Activated naive CD8-positive, alpha-beta T cell treated with anti-CD3 and anti-CD28 coated beads, Interleukin-2, amount 50 U/mL, for 24 hours (primary cell): ENCODE data around the gene CA14.
"Not testable (repeated sequence)": the region's sequence is repeated elsewhere in the genome, so short reads cannot be mapped to it uniquely, and the experiment has no call there.

ENCODE experiments used
- ATAC-seq: fragments of 150-1000 bp; cut with Tn5 transposase; one replicate; pipeline ENCODE4 v1.10.0; 2021
- DNase-seq: peaks from one replicate; pipeline ENCODE4 v3.0.0; 2021
- H3K27ac Mint-ChIP-seq: one replicate; pipeline ENCODE4 v1.8.0; 2021; ENCODE audit warnings: mild to moderate bottlenecking, mixed read lengths
- H3K27me3 Mint-ChIP-seq: one replicate; pipeline ENCODE4 v1.8.0; 2021; ENCODE audit warnings: mixed read lengths
- H3K36me3 Mint-ChIP-seq: one replicate; pipeline ENCODE4 v1.8.0; 2021; ENCODE audit warnings: low read depth, mixed read lengths
- H3K4me1 Mint-ChIP-seq: one replicate; pipeline ENCODE4 v1.8.0; 2021; ENCODE audit warnings: mixed read lengths
- H3K4me3 Mint-ChIP-seq: one replicate; pipeline ENCODE4 v1.8.0; 2021; ENCODE audit warnings: mild to moderate bottlenecking, moderate library complexity, mixed read lengths
- H3K9me3 Mint-ChIP-seq: one replicate; pipeline ENCODE4 v1.8.0; 2021; ENCODE audit warnings: mixed read lengths

Gene CA14

DNA sequence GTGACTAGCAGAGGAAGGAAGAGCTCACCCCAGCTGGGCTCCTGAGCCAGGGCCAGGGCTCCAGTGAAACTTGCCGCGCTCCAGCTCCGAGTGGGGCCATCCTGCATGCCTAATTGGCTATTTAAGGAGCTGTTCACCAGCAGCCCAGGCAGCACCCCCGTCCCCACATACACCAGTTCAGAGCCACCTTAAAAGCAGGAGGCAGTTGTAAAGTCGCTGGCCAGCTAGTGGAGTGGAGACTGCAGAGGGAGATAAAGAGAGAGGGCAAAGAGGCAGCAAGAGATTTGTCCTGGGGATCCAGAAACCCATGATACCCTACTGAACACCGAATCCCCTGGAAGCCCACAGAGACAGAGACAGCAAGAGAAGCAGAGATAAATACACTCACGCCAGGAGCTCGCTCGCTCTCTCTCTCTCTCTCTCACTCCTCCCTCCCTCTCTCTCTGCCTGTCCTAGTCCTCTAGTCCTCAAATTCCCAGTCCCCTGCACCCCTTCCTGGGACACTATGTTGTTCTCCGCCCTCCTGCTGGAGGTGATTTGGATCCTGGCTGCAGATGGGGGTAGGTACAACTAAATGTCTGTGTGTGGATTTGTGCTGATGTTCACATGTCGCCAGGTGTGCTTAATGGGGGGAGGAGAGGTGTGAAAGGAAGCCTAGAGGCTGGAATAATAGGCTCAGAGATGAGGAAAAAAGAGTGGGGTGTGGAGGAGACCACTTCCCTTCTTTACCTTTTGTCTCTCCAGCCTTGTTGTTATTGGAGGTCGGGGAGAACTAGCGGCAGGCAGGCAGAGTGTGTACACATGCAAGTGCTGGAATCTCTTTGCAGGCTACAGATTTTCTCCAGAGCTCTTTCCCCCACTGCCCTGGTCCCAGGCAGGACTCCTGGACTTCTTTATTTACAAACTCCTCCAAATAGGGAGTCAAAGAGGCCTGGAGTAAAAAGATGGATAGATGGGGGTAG, at the start of gene CA14:
TSS of gene CA14 (plus strand) at position 151 of the 962 bp plus-strand sequence. CDS start at position 506, 355 bp downstream.
- no peak within 1 kb of the TSS for H3K27ac Mint-ChIP-seq
- H3K4me3 Mint-ChIP-seq: no peak within 1 kb of the TSS
- H3K36me3 Mint-ChIP-seq: no peaks in the 10 kb centered on the region
- peaks cover 34% of the 10 kb centered on the region for H3K27me3 Mint-ChIP-seq
- H3K4me1 Mint-ChIP-seq: peaks cover 17% of the 10 kb centered on the region
- no peaks in the 10 kb centered on the region for H3K9me3 Mint-ChIP-seq
- no peak for ATAC-seq
- no peak for DNase-seq

DNA sequence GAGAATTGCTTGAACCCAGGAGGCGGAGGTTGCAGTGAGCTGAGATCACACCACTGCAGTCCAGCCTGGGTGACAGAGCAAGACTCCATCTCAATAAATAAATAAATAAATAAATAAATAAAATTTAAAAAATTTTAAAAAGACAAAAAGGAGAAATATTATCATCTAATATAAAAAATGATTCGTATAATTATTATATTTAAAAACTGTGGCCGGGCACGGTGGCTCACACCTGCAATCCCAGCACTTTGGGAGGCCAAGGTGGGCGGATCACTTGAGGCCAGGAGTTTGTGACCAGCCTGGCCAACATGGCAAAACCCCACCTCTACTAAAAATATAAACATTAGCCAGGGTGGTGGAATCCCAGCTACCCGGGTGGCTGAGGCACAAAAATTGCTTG, 49.1 kb upstream of the CA14 start:
- not testable (repeated sequence) for H3K4me3 Mint-ChIP-seq, H3K9me3 Mint-ChIP-seq, H3K27ac Mint-ChIP-seq, ATAC-seq, H3K27me3 Mint-ChIP-seq, H3K4me1 Mint-ChIP-seq, H3K36me3 Mint-ChIP-seq, DNase-seq

DNA sequence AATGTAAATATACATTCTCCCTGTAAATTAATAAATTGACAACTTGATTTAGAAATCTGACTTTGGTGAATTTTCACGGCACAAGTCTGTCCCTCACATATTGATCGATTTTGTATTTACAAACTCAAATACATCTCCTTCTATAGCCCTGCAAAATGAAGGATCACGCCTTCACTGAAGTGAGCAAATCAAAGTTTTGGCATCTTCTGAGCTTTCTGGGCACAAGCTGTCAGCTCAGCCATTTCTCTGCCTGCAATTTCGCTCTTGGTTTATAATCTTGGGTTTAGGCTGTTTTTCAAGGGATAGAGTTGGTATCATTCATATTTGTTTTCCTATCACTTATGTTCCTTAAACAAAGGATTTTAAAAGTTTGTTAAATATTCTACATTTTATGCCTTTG, 47.5 kb upstream of the CA14 start:
- Mint-ChIP-seq H3K27ac (no peak overlapping the region), H3K4me3 (no peak overlapping the region), H3K4me1 (peaks cover 20% of the 10 kb centered on the region), H3K27me3 (no peaks in the 10 kb centered on the region), H3K36me3 (no peaks in the 10 kb centered on the region), H3K9me3 (no peaks in the 10 kb centered on the region)
- ATAC-seq: no peak
- no peak for DNase-seq

DNA sequence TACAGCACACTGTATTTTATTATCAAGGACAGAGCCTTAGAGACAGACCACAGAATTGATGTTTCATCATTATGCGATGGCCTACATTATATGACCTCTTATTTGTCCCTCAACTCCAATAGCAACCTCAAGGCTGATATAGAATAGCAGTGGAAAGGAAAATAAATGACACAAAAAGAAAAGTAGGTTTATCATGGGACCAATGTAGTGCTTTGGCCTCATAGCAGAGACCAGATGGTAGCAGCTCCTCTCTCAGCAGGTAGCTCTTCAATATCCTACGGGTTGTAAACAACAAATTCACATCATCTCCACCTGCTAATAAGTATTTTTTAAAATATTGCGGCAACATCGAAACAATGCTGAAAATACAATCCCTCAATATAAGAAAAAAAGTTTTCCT, 46.9 kb upstream of the CA14 start:
- H3K4me3 Mint-ChIP-seq: no peak overlapping the region
- no peaks in the 10 kb centered on the region for H3K36me3 Mint-ChIP-seq
- DNase-seq (no peak), ATAC-seq (no peak)
- H3K4me1 Mint-ChIP-seq: peaks cover 20% of the 10 kb centered on the region
- no peaks in the 10 kb centered on the region for H3K27me3 Mint-ChIP-seq
- H3K9me3 Mint-ChIP-seq: no peaks in the 10 kb centered on the region
- H3K27ac Mint-ChIP-seq: no peak overlapping the region

DNA sequence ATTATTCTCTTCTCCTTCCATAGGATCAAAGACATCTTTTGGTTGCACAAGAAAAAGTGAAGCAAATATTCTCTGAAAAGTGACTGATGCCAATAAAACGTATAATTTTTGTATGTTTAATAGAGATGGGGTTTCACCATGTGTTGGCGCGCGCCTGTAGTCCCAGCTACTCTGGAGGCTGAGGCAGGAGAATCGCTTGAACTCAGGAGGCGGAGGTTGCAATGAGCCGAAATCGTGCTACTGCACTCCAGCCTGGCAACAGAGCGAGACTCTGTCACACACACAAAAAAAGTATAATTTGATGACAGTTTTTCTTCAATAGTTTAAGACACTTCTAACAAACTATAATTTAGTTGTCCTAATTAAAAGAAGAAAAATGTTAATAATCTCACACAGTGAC, 45.5 kb upstream of the CA14 start:
- Mint-ChIP-seq H3K27ac (no peak overlapping the region), H3K4me1 (peaks cover 20% of the 10 kb centered on the region), H3K4me3 (no peak overlapping the region), H3K36me3 (no peaks in the 10 kb centered on the region), H3K27me3 (no peaks in the 10 kb centered on the region), H3K9me3 (no peaks in the 10 kb centered on the region)
- DNase-seq (no peak), ATAC-seq (no peak)

DNA sequence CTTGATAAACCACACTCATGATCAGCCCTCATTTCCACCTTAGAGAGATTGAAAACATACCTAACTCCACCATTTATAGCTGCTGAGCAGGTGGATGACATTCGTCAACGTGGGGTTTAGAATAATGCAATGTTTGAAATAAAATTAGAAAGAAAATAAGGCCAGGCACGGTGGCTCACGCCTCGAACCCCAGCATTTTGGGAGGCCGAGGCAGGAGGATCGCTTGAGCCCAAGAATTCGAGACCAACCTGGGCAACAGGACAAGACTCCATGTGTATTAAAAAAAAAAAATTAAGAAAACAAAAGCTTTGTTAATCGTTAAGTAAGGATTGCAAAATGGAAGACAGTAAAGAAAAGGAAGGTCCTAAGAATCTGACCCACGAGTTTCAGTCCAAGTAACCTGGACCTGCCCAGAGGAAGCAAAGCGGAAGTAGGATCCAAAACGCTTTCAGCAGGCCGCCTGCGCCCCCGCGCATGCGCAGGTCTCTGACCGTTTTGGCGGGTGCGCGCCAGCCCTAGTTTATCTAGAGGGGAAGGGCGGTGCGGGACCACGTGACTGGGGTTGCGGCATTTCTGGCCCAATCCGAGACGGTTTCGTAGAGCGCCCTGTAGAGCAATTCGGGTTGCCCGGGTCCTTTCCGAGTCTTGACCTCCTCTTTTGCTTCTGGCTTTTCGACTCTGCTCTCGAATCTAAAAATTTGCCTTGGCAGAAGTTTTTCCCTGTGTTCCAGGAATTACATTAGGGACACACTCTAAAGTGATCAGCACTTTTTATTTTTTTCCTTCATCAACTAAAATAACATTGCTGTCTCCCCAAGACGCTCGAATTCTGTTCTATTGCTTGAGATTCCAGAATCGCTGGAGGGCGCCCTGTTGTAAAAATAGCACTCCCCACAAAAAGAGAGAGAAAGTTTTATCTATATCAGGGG, 44.1 kb upstream of the CA14 start:
- Mint-ChIP-seq H3K4me3 (peak overlapping the region; percentile 80), H3K27me3 (no peaks in the 10 kb centered on the region), H3K9me3 (no peaks in the 10 kb centered on the region), H3K36me3 (peaks cover 3% of the 10 kb centered on the region), H3K27ac (peak overlapping the region; percentile 89), H3K4me1 (peaks cover 20% of the 10 kb centered on the region)
- ATAC-seq (peak; percentile 99), DNase-seq (peak; percentile 92)

DNA sequence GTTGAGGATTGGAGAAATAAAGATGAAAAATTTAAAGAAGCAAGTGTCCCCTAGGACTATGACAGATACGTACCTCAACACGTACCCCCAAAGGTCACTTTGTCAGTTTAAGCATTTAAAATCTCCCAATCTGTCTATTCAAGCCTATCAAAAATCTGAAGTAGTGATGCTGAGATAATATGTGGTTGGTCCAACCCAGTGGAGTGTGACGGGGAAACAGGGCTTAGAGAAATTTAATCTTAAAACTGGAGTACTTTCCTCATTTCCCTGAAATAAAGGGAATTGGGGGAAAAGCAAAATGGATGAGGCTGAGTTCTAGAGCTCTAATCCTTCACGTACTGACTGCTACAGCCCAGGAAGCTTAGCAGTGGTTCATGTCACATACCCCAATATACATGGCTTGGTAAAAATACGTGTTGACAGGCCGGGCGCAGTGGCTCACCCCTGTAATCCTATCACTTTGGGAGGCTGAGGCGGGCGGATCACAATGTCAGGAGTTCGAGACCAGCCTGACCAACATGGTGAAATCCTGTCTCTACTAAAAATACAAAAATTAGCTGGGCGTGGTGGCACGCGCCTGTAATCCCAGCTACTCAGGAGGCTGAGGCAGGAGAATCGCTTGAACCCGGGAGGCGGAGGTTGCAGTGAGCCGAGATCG, 43.3 kb upstream of the CA14 start:
- peak overlapping the region; percentile 80 for H3K4me3 Mint-ChIP-seq
- not testable (repeated sequence) for H3K9me3 Mint-ChIP-seq, H3K36me3 Mint-ChIP-seq, DNase-seq, ATAC-seq, H3K27me3 Mint-ChIP-seq
- peaks cover 20% of the 10 kb centered on the region for H3K4me1 Mint-ChIP-seq
- peak overlapping the region; percentile 89 for H3K27ac Mint-ChIP-seq

DNA sequence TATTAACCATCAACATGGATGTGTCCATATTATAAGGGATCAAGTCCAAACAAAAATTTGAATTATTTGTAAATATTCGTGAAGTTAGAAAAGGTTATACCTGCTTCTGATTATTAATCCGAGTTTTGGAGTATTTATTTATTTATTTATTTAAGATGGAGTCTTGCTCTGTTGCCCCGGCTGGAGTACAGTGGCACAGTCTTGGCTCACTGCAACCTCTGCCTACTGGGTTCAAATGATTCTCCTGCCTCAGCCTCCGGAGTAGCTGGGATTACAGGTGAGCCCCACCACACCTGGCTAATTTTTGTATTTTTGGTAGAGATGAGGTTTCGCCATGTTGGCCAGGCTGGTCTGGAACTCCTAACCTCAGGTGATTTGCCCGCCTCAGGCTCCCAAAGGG, 41.7 kb upstream of the CA14 start:
- not testable (repeated sequence) for H3K4me3 Mint-ChIP-seq, H3K27me3 Mint-ChIP-seq, H3K9me3 Mint-ChIP-seq, DNase-seq, ATAC-seq, H3K27ac Mint-ChIP-seq
- H3K4me1 Mint-ChIP-seq: peaks cover 20% of the 10 kb centered on the region
- H3K36me3 Mint-ChIP-seq: peaks cover 22% of the 10 kb centered on the region

DNA sequence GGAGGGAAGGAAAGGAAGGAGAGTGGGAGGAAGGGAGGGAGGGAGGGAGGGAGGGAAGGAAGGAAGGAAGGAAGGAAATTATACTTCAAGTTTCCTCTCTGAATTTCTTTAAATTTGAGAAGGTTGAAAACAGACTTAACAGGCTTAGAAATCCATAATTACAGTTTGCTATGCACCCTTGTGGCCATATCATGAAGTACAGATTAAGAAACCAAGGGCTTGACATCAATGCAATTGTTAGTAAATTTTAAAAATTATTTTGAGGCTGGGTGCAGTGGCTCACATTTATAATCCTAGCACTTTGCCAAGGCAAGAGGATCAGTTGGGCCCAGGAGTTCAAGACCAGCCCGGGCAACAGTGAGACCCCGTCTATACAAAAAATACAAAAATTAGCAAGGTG, 36.0 kb upstream of the CA14 start:
- peaks cover 2% of the 10 kb centered on the region for H3K4me1 Mint-ChIP-seq
- H3K36me3 Mint-ChIP-seq: peaks cover 53% of the 10 kb centered on the region
- H3K9me3 Mint-ChIP-seq: no peaks in the 10 kb centered on the region
- H3K27ac Mint-ChIP-seq: no peak overlapping the region
- no peak for DNase-seq
- H3K27me3 Mint-ChIP-seq: no peaks in the 10 kb centered on the region
- no peak for ATAC-seq
- H3K4me3 Mint-ChIP-seq: no peak overlapping the region

- Mint-ChIP-seq H3K27ac (no peak overlapping the region), H3K9me3 (no peaks in the 10 kb centered on the region), H3K27me3 (no peaks in the 10 kb centered on the region), H3K36me3 (peaks cover 60% of the 10 kb centered on the region), H3K4me3 (no peak overlapping the region), H3K4me1 (peaks cover 2% of the 10 kb centered on the region)
- no peak for DNase-seq
- no peak for ATAC-seq
These were observed 32.6 kb upstream of the CA14 start for GRCh38 chr1:150224983-150225382.

DNA sequence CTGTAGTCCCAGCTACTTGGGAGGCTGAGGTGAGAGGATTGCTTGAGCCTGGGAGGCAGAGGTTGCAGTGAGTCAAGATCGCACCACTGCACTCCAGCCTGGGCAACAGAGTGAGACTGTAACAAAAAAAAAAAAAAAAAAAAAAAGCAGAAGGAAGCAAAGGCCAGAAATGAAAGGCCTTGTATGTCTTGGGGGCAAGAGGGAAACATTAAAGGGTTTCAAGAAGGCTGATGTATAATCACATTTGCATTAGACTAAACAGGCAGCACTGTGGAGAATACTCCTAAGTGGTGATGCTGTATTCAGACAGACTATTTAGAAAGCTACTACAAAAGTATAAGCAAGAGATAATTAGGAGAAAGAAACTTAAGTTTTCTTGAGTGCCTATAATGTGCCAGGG, 32.0 kb upstream of the CA14 start:
- Mint-ChIP-seq H3K4me3 (no peak overlapping the region), H3K4me1 (peaks cover 2% of the 10 kb centered on the region), H3K36me3 (peaks cover 60% of the 10 kb centered on the region), H3K9me3 (no peaks in the 10 kb centered on the region), H3K27me3 (no peaks in the 10 kb centered on the region), H3K27ac (no peak overlapping the region)
- DNase-seq: no peak
- no peak for ATAC-seq

GRCh38 chr1:150226486-150226885, 31.1 kb upstream of the CA14 start:
- Mint-ChIP-seq H3K27me3 (no peaks in the 10 kb centered on the region), H3K36me3 (peaks cover 62% of the 10 kb centered on the region), H3K27ac (no peak overlapping the region), H3K9me3 (no peaks in the 10 kb centered on the region), H3K4me1 (peaks cover 2% of the 10 kb centered on the region), H3K4me3 (no peak overlapping the region)
- DNase-seq: no peak
- ATAC-seq: no peak

DNA sequence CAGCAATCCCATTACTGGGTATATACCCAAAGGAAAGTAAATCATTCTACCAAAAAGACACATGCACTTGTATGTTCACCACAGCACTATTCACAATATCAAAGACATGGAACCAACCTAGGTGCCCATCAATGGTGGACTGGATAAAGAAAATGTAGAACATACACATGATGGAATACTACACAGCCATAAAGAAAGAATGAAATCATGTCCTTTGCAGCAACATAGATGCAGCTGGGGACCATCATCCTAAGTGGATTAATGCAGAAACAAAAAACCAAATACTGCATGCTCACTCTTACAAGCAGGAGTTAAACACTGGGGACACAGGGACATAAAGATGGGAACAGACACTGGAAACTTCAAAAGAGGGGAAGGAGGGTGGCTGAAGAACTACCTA, 30.3 kb upstream of the CA14 start:
- Mint-ChIP-seq H3K36me3 (peaks cover 62% of the 10 kb centered on the region), H3K4me1 (peaks cover 5% of the 10 kb centered on the region), H3K9me3 (no peaks in the 10 kb centered on the region), H3K4me3 (no peak overlapping the region), H3K27ac (no peak overlapping the region), H3K27me3 (no peaks in the 10 kb centered on the region)
- no peak for ATAC-seq
- no peak for DNase-seq

GRCh38 chr1:150228246-150228645, 29.3 kb upstream of the CA14 start:
- peaks cover 12% of the 10 kb centered on the region for H3K4me1 Mint-ChIP-seq
- H3K36me3 Mint-ChIP-seq: peaks cover 65% of the 10 kb centered on the region
- H3K9me3 Mint-ChIP-seq, H3K4me3 Mint-ChIP-seq, ATAC-seq, H3K27ac Mint-ChIP-seq, H3K27me3 Mint-ChIP-seq, DNase-seq: not testable (repeated sequence)
